Stimulated activated CD8-positive, alpha-beta memory T cell treated with anti-CD3 and anti-CD28 coated beads, Interleukin-12 subunit alpha, Interleukin-12 subunit beta, amount 100 ng/mL, for 24 hours (primary cell): ENCODE measurements around the gene PRM3.

Experiments used
- DNase-seq: peaks from one replicate; pipeline ENCODE4 v3.0.0-alpha.2; 2020; ENCODE audit errors: extremely low read depth

Gene PRM3

DNA sequence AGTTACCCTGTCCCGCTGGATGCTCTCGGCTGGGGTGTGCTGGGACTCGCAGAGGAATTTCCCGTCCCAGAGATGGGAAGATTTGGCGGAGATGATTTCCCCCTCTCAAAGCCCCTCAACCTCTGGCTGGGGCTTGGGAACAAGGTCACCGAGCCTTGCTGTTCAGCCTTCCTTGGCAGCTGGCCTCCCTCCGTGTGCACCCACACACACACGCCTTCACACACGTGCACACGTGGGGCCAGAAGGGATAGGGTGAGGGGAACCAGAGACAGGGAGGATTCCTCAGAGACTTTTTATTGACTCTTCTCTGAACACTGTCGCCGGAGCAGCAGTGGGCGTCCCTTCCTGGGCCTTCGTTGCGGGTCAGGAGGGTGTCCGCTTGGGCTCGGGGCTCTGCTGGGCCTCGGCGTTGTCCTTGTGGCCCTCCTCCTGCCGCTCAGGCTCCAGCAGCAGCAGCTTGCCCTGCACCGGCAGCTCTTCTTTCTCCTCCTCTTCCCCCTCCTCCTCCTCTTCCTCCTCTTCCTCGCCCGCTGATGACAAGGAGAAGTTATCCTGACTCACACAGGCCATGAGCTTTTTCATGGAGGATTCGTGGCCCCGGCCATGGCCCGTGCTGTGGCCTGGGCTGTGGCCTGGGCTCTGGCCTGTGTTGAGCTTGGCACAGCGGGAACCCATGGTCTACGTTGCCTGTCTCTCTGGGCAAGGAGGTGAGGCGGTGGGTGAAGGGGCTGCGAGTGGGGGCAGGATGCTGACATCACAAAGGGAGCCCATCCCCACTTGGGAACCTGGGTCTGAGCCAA, at the start of gene PRM3:
TSS of gene PRM3 (minus strand) at position 709 of the 800 bp plus-strand sequence. CDS start at position 675, 34 bp downstream.
- no peak for DNase-seq

DNA sequence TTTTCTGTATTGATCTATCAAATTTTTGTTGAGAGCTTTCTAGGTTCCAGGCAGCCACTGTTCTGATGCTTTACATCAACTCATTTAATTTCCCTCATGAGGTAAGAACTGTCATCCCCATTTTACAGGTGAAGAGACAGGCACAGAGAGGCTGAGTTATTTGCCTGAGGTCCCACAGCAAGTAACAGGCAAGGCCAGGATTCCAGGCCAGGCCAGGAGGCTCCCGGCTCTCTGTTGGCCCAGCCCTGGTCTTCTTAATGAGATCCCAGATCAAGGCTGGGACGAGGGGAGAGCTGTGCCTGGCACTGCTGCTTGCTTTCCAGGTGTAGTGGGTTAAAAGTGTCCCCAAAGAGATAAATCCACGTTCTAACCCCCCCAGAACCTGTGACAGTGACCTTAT, 49.4 kb upstream of the PRM3 start:
- DNase-seq, result no peak

DNA sequence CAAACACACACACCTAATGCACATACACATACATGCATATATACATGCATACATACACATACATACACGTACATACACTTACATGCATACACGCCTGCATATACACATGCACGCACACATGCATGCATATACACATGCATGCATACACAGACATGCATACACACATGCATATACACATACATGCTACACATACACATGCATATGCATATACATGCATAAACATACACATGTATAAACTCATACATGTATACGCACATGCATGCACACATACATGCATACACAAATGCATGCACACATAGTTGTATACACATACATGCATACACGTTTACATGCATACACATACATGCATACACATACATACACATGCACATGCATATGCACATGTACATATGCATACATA, 48.2 kb upstream of the PRM3 start:
- DNase-seq, result no peak

DNA sequence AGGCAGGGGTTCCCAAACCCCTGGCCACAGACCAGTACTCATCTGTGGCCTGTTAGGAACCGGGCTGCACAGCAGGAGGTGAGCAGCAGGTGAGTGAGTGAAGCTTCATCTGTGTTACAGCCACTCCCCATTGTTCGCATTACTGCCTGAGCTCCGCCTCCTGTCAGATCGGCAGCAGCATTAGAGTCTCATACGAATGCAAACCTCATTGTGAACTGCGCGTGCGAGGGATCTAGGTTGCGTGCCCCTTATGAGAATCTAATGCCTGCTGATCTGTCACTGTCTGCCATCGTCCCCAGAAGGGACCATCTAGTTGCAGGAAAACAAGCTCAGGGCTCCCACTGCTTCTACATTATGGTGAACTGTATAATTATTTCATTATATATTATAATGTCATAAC, 46.7 kb upstream of the PRM3 start:
- no peak for DNase-seq

DNA sequence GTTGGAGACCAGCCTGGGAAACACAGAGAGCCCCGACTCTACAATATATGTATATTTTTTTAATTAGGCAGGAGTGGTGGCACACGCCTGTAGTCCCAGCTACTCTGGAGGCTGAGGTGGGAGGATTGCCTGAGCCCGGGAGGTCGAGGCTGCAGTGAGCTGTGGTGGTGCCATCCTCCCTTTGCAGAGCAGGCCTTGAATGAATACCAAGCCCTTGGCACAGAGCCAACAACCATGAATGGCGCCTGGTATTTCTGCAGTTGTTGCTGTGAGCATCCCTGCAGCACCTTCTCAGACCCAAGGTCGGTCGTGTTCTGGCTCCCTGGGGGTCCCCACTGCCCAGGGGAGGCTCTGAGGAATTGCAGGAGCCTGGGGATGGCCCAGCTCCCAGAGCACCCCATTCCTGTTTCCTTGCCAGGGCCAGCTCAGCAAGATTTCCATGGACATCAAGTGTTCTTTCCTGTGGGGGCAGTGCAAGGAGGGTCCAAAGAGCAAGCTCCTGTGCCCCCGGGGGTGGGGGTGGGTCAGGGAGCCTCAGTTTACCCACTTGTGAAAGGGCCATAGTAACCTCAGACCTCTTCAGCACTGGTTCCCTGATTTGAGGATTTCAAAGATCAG, 46.2 kb upstream of the PRM3 start:
- DNase-seq, result no peak

DNA sequence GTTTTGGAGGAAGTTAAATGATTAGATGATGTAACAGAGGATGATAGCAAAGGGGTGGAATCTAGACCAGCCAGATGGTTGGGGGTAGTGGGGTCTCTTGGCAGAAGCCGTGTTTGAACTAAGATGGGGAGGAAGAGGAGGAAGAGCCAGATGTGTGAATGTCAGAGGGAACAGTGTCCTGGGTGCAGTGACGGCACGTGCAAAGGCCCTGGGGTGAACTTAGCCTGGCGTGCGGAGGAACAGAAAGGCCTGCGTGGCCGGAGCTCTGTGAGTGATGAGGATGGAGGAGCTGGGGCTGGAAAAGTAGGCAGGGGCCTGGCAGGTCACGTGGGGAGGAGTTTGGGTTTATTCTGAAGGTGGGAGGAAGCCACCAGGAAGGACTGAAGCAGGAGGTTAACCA, 45.4 kb upstream of the PRM3 start:
- DNase-seq, result no peak

DNA sequence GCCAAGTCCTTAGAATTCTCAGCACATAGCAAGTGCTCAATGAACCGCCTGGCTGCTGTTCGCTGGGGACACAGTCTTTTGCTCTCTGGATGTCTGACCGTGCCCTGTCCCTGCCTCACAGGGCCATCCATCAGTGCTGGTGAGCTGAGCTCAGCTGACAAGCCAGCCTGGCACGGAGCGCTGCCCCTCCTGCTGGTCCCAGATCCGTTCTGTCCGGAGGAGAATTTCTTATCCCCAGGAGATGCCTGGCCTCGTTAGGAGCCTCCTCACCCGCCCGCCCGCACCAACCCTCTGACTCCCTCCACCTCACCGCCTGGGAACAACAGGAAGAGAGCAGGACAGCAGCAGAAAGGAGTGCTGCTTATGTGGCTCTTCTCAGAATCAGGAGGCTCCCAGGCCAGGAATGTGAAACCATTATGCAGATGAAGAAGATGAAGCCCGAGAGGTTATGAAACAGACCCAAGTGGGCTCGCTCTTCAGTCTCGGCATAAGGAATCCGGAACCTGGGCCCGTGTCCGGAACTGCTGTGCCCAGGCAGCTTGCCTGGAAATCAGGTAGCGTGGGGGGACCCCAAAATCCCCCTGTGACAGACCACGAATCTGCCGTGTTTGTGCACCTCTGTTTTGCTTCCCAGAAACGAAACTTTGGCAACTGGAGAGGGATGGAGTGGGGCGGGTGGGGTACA, 43.0 kb upstream of the PRM3 start:
- DNase-seq, result no peak

DNA sequence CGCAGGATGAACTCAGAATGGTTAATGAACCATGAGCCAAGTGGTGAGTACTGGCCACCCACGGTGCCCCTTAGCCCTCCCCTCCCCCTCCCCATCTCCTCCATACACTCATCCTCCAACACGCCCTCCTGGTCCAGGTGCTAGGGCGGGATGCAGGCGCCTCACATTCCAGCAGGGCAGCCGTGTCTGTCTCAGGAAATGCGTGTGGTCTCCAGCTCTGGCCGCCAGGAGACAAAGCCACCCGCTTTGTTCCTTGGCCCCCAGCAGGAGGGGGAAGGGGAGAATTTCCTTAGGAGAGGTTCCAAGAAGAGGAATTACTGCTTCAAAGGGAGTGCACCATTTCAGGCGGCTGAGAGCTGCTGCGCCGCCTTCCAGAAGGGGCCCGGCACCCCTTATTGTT, 42.1 kb upstream of the PRM3 start:
- DNase-seq, result no peak

- DNase-seq, result no peak
These were observed 41.0 kb upstream of the PRM3 start for GRCh38 chr16:11314309-11314894.

DNA sequence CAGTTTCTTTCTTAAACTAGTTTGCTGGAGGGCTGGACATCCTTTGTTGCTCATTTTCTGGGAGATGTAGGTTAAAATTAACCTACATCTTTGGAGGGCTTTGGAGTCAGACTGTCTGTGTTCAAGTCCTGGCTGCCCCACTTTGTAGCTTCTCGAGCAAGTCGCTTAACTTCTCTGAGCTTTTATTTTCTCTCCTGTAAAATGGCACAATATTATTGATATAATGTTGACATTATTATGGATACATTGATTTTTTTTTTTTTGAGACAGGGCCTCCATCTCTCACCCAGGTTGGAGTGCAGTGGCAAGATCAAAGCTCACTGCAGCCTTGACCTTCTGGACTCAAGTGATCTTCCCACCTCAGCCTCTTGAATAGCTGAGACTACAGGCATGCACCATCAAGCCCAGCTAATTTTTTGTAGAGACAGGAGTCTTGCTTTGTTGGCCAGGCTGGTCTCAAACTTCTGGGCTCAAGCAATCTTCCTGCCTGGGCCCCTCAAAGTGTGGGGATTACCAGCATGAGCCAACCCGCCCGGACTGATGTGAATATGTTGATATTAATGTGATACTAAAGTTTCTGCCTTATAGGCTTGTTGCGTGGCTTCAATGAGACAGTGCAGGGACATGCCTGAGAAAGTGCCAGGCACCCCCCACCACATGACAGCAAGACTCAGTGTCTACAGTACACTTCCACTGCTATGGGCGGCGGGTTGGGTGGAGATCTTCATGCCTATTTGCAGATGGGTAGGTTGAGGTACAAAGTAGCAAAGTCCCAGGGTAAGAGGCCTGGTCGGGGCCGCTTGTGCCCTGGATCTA, 40.3 kb upstream of the PRM3 start:
- DNase-seq, result no peak

DNA sequence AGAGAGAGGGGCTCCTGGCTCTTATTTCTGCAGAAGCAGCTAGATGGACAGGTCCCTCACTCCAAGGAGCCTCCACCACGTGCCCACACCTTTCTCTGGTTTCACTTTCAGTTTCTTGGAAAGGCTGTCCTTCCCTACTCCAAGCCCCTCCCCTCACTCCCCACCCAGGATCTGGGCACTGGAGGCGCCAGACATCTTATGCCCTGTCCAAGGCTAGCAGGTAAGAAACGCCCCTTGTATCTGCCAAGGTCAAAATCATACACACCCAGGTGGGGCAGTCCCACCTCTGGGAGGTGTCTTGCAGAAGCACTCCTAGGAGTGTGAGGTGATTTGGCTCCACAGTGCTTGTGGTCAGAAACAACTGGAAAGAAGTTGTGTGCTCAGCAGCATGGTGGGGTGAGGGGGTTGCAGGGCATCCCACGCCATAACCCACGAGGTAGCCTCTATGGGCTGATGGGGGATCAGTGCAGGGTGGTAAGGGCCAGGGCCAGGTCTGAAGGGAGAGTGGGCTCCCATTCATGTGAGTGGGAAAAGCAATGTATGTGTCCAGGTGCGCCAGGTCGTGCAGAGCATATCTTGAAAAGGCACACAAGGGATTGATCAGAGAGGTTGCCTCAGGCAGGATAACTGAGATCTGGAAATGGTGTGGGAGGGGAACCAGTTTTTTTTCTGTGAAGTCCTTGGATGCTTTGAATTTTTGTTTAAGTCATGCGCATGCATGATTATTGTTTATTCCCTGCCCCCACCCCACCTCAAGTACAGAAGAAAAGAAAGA, 39.5 kb upstream of the PRM3 start:
- no peak for DNase-seq

- no peak for DNase-seq
These were observed 37.6 kb upstream of the PRM3 start for GRCh38 chr16:11310997-11311561.

DNA sequence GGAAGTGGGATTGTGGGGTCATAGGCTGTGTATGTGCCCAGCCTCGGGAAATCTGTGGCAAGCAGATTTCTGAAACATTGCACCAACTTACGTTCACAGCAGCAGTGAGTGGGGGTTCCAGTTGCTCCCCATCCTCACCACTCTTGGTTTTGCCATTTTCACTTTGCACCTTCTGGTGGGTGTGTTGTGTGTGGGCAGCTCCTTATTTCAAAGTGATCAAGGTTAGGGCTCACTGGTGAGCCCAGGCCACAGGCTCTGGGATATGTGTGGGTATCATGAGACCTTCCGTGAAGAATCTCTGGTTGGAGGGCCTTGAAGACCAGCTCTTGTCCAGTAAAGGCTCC, 37.2 kb upstream of the PRM3 start:
- no peak for DNase-seq

DNA sequence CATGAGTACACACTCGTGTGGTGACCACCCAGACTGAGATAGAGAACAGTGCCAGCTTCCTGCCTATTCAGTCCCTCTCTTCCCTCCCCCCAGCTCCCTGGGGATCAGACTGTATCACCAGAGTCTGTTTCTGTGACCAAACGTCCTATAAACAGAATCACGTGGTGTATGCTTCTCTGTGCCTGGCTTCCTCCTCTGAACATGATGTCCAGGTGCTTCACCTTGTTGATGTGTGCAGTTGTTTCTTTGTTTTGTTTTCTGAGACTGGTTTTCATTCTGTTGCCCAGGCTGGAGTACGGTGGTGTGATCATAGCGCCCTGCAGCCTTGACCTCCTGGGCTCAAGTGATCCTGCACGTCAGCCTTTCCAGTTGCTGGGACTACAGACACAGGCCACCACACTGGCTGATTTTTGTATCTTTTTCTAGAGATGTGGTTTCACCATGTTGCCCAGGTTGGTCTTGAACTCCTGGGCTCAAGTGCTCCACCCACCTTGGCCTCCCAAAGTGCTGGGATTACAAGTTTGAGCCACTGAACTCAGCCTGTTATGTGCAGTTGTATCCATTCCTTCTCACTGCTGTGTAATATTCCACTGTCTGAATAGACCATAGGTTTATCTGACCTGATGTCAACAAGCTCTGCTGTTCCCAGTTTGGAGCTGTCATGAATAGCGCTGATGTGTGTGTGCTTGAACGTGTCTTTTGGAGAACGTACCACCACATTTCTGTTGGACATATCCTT, 36.6 kb upstream of the PRM3 start:
- no peak for DNase-seq

DNA sequence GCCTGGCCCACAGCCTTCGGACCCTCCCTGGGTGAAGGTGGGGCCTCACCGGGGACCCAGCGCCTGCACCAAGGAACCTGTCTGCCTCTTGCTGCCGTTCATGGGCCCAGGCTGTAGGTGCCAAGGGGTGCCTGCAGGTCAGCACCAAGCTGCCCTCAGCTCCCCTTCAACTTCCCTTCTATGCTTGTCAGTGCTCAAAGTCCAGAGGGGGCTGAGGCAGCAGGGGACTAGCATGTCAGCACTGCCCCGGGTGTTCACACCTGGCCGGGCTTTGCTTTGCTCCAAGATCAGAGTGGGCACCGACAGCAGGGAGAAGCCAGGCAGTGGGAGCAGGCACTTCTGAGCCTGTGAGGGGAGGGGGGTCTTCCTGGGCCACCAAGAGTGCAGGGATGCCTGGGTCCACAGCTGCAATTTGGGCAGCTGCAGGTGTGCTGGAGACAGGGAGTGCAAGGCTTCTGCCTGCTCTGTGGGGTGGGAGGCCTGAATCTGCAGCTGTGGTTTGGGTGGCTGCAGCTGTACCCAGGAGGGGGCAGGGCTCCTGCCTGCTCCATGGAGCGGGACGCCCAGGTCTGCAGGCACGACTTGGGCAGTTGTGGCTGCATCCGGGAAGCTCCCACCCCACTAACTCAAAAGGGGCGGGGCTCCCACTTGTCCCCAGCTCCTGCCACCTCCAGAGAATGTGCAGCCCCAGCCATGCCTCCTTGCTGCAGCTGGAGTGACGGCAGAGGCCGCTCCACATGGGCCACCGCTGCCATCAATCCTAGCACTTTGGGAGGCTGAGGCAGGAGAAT, 35.3 kb upstream of the PRM3 start:
- no peak for DNase-seq

DNA sequence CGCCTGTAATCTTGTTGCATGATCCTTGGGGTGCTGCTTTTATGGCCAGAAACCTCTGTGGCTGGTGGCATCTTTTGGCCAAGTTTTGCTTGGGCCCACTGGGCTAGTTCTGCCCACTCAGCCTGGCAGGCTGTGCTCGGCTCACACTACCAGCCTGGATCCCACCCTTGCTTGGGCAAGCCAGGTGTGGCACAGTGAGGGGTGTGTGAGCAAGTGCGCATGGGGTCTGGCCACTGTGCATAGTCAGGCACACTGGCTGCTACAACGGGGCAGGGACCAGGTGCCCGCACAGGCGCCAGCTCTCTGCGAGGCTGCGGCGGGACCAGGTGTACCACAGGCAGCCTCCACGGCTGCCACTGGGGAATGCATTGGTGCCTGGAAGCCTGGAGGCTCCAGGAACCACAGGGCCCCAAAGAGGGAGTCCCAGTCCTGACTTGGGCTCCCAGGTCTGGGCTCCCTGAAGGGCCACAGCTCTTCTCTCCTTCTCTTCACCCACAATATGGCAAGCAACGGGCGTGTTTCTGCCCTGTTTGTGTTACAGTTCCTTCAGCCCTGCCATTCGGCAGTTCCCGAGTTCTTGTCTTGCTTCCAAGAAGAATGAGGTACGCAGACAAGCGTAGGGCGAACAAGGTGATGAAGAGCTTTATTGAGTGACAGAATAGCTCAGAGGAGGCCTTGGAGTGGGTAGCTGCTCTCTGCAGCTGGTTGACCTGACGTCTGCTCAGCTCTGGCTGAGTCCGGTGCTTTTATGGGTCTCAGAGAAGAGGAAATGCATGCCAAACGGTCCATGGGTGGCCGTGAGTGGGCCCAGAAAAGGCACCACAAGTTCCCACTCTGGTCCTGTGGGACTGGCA, 34.4 kb upstream of the PRM3 start:
- DNase-seq, result no peak

GRCh38 chr16:11306997-11307638, 33.7 kb upstream of the PRM3 start:
- DNase-seq, result no peak

GRCh38 chr16:11306381-11306780, 33.0 kb upstream of the PRM3 start:
- DNase-seq, result no peak
